ENCODE data around the gene PRMT5. TPM values are rescaled to one million over a fixed set of nuclear protein-coding genes. Genes with fewer than 3 reads are reported as not detected.
A peak's percentile ranks its signal among the peaks of the same experiment; 100 is the strongest.
"Not testable (repeated sequence)": the region's sequence is repeated elsewhere in the genome, so short reads cannot be mapped to it uniquely, and the experiment has no call there.

The PRMT5 gene
- total RNA-seq, 1 donor from 2014 or later: 118 TPM

DNA sequence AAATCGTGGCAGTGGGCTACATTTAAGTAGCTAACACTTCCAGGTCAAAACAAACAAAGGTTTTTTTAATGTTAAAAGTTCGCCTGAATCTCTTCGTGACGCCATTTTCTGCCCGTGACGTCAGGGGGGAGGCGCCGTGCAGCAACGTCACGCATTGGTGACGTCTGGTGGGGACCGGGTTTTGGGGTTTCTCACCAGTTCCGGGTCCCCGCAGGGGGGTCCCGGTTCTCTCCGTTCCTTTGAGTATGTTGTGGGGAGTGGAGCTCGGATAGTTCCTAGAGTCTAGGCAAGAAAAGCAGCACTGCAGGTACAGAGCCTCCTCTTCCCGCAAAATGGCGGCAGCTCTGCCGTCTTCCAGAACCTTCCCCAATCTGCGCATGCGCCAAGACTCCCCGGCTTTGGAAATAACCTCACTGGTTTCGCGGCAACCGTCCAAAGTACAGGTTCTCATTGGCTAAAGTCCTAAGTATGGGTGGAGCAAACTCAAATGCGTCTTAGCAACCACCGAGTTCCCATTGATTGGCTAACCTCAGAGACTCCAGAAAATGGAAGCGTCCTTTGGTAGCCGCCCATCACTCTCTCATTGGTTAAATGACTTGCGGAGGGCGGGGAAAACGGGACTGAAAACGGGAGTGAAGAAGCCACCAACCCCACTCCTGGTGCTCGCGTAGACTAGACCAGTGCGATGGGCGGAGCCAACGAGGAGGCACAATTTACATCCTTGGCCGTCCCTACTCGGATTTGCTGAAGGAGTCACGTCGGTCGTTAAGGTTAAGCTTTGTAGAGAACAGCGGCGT is 10.2 kb downstream of the PRMT5 start, which contains the start of gene RBM23:
TSS of gene RBM23 (minus strand) at position 346 of the 797 bp plus-strand sequence.
- Histone ChIP-seq H3K27ac (peak within 1 kb of the TSS; percentile 86 to 93), H3K27me3 (no peaks in the 10 kb centered on the region), H3K4me1 (peaks cover 6 to 18% of the 10 kb centered on the region in 2 donors), H3K9me3 (no peaks in the 10 kb centered on the region), H3K36me3 (peaks cover 24 to 30% of the 10 kb centered on the region in 2 donors), H3K4me3 (peak within 1 kb of the TSS; percentile 57 to 65)
- TF ChIP-seq, protein P1, sequence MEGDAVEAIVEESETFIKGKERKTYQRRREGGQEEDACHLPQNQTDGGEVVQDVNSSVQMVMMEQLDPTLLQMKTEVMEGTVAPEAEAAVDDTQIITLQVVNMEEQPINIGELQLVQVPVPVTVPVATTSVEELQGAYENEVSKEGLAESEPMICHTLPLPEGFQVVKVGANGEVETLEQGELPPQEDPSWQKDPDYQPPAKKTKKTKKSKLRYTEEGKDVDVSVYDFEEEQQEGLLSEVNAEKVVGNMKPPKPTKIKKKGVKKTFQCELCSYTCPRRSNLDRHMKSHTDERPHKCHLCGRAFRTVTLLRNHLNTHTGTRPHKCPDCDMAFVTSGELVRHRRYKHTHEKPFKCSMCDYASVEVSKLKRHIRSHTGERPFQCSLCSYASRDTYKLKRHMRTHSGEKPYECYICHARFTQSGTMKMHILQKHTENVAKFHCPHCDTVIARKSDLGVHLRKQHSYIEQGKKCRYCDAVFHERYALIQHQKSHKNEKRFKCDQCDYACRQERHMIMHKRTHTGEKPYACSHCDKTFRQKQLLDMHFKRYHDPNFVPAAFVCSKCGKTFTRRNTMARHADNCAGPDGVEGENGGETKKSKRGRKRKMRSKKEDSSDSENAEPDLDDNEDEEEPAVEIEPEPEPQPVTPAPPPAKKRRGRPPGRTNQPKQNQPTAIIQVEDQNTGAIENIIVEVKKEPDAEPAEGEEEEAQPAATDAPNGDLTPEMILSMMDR (IDR thresholded peaks at IDR 0.05): no peak
- intact Hi-C loops (cut with DNase I): loop anchor here (1.0 kb wide), 2 partner anchors 10 to 48 kb away; partner anchors contain the start of genes LRP10 and PRMT5
- peak; percentile 99 to 100 for DNase-seq (ENCODE audit: low spot score in 2 of 2)

DNA sequence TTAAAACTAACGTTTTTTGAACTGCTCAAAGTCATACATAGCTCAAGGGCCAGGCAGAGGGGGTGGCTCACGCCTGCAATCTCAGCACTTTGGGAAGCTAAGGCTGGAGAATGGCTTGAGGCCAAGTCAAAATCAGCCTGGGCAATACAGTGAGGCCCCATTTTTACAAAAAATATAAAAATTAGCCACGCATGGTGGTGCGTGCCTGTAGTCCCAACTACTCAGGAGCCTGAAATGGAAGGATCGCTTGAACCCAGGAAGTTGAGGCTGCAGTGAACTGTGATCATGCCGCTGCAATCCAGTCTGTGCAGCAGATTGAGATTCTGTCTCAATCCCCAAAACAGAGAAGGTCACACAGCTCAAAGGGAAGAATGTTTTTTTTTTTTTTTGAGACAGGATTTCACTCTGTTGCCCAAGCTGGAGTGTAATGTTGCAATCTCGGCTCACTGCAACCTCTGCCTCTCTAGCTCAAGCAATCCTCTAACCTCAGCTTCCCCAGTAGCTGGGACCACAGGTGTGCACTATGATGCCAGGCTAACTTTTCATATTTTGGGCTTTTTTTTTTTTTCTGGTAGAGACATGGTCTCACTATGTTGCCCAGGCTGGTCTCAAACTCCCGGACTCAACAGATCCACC is 13.2 kb downstream of the PRMT5 start:
- intact Hi-C loops (cut with DNase I): no loop called here
- no peak overlapping the region for H3K4me3 ChIP-seq
- DNase-seq (ENCODE audit: low spot score in 2 of 2): no peak
- no peak overlapping the region for H3K27ac ChIP-seq
- H3K27me3 ChIP-seq: no peaks in the 10 kb centered on the region
- no peaks in the 10 kb centered on the region for H3K9me3 ChIP-seq
- TF ChIP-seq, protein P1 (IDR thresholded peaks at IDR 0.05): no peak
- H3K4me1 ChIP-seq: peaks cover 6 to 18% of the 10 kb centered on the region in 2 donors
- peaks cover 7 to 11% of the 10 kb centered on the region in 2 donors for H3K36me3 ChIP-seq

DNA sequence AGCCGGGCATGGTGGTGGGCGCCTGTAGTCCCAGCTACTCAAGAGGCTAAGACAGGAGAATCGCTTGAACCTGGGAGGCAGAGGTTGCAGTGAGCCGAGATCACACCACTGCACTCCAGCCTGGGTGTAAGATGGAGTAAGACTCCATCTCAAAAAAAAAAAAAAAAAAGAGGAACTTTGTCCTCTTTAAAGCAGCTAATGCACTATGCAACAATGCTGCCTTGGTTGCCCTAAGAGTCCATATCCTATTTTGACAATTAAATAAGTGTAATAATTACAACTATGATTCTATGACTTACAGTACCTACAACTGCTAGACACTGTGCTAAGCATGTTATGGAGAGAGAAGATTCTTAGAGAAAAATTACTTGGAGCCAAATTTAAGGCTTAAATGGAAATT is 14.3 kb downstream of the PRMT5 start:
- intact Hi-C loops (cut with DNase I); H3K4me3 ChIP-seq; H3K27me3 ChIP-seq; H3K36me3 ChIP-seq; H3K9me3 ChIP-seq; H3K27ac ChIP-seq; DNase-seq (ENCODE audit: low spot score in 2 of 2): not testable (repeated sequence)
- H3K4me1 ChIP-seq: peaks cover 6 to 18% of the 10 kb centered on the region in 2 donors

DNA sequence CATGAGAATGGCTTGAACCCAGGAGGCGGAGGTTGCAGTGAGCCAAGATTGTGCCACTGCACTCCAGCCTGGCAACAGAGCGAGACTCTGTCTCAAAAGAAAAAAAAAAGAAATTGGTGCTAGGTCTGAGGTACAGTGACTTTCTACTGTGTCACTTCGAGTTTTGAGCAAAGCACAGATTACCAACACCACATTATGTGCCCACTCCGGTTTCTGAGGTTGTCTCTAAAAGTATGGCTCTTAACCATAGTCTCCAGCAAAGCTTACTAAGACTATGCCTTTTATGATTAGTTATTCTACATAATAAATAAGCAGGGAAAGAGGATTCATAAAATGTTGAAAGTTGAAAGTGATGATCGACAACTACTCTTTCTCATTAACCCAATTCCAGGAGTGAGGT is 18.3 kb downstream of the PRMT5 start:
- no peaks in the 10 kb centered on the region for H3K4me1 ChIP-seq
- TF ChIP-seq, protein P1 (IDR thresholded peaks at IDR 0.05): no peak
- H3K4me3 ChIP-seq: no peak overlapping the region
- H3K27ac ChIP-seq: no peak overlapping the region
- H3K9me3 ChIP-seq: no peaks in the 10 kb centered on the region
- no peak for DNase-seq (ENCODE audit: low spot score in 2 of 2)
- H3K27me3 ChIP-seq: no peaks in the 10 kb centered on the region
- peaks cover 37 to 44% of the 10 kb centered on the region in 2 donors for H3K36me3 ChIP-seq
- intact Hi-C loops (cut with DNase I): no loop called here

DNA sequence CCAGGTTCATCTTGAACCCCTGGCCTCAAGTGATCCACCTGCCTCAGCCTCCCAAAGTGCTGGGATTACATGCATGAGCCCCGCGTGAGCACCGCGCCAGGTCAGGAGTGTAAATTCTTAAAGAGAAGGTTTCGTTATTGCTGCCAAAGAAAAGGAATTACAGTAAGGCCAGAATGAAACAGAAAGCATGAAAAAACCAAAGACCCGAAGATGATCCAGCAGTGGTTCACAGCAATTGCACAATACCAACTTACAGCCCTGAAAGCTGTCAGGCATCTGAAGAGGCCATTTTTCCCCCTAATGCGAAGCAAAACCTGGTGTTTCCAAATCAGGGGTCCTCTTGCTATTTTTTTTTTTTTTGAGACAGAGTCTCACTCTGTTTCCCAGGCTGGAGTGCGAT is 20.6 kb downstream of the PRMT5 start:
- intact Hi-C loops (cut with DNase I): no loop called here
- Histone ChIP-seq H3K9me3 (no peaks in the 10 kb centered on the region), H3K4me3 (no peak overlapping the region), H3K27ac (no peak overlapping the region), H3K4me1 (no peaks in the 10 kb centered on the region), H3K27me3 (no peaks in the 10 kb centered on the region), H3K36me3 (peaks cover 60 to 67% of the 10 kb centered on the region in 2 donors)
- TF ChIP-seq, protein P1 (IDR thresholded peaks at IDR 0.05): no peak
- DNase-seq (ENCODE audit: low spot score in 2 of 2): no peak

DNA sequence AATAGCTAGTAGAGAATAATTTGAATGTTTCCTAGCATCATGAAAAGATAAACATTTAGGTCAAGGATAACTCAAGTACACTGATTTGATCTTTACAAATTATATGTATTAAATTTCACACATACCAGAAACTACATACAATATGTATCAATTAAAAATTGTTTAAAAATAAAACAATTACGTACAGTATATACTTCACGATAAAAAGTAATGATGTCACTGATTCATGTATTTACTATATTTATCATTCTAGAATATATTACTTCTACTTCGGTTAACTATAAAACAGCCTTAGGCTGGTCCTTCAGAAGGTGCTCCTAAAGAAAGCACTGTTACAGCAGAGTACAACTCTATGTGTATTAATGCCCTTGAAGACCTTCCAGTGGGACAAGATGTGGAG is 21.7 kb downstream of the PRMT5 start:
- H3K36me3 ChIP-seq: peaks cover 71 to 79% of the 10 kb centered on the region in 2 donors
- intact Hi-C loops (cut with DNase I): no loop called here
- no peaks in the 10 kb centered on the region for H3K4me1 ChIP-seq
- TF ChIP-seq, protein P1 (IDR thresholded peaks at IDR 0.05): no peak
- H3K9me3 ChIP-seq: no peaks in the 10 kb centered on the region
- no peak overlapping the region for H3K27ac ChIP-seq
- no peaks in the 10 kb centered on the region for H3K27me3 ChIP-seq
- DNase-seq (ENCODE audit: low spot score in 2 of 2): no peak
- H3K4me3 ChIP-seq: no peak overlapping the region
